Stimulated activated CD4-positive, alpha-beta T cell treated with anti-CD3 and anti-CD28 coated beads, Interleukin-15, amount 100 ng/mL, for 48 hours (primary cell): ENCODE data around the gene REG3A.

ENCODE experiments used
- DNase-seq, 2 donors: peaks; one replicate each; pipeline ENCODE4 v3.0.0-alpha.2; 2020; ENCODE audit warnings: low read depth in 2 of 2

The REG3A gene

GRCh38 chr2:79120194-79120713 is 39.3 kb downstream of the REG3A start, which contains the start of gene REG1A:
REG1A (plus strand) TSS chr2:79120488; CDS start chr2:79120862, 374 bp downstream.
- DNase-seq: no peak

GRCh38 chr2:79116997-79117928 is 42.3 kb downstream of the REG3A start:
- no peak for DNase-seq

- DNase-seq: no peak
Measured at GRCh38 chr2:79114797-79115494, 44.6 kb downstream of the REG3A start.

DNA sequence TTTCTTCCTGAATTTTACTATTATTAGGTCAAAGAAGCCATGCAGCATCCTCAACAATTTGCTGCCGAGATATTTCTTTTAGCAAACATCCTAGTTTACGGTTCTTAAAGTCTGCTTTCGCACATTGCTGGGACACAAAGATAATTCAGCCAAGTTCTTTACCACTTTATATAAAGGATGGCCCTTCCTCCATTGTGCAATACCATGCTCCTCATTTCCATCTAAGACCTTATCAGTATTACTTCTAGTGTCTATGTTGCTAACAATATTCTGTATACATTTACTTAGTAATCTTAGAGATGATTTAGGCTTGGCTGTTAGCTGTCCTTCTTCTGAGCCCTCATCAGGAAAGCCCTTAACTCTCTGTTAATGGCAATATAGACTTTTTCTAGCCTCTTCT is 47.3 kb downstream of the REG3A start:
- no peak for DNase-seq
